HG03432 (cell line): ENCODE results near the gene KCNQ4.

ENCODE experiments used
- ATAC-seq: cut with Tn5 transposase; IDR thresholded peaks from one replicate; pipeline ENCODE4 v1.9.1; 2021; ENCODE audit warnings: mild to moderate bottlenecking, moderate library complexity; ENCODE audit not compliant: unreplicated experiment

The KCNQ4 gene

DNA sequence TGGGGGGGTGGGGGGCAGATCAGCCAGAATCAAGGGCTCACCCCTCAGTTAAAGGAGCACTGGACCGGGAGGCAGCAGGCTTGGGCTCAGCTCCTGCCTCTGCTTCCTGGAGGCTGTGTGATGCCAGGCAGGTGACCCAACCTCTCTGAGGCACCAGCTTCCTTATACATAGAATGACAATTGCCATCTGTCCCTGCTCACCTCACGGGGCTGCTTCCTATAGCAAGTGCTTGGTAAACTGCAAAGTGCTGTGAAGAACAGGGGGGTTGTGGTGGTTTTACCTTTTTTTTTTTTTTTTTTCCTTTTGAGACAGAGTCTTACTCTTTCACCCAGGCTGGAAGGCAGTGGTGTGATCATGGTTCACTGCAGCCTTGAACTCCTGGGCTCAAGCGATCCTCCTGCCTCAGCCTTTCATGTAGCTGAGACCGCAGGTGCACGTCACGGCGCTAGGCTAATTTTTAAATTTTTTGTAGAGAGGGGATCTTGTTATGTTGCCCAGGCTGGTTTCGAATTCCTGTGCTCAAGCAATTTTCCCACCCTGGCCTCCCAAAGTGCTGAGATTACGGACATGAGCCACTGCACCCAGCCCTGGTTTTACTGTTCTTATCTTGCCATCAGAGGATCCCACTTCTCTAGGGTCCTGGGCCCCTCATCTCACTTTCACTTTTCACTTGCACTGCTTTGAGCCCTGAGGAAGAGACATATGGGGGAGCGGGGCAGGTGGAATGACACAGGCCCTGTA, 11.6 kb downstream of the KCNQ4 start:
- ATAC-seq, result no peak

DNA sequence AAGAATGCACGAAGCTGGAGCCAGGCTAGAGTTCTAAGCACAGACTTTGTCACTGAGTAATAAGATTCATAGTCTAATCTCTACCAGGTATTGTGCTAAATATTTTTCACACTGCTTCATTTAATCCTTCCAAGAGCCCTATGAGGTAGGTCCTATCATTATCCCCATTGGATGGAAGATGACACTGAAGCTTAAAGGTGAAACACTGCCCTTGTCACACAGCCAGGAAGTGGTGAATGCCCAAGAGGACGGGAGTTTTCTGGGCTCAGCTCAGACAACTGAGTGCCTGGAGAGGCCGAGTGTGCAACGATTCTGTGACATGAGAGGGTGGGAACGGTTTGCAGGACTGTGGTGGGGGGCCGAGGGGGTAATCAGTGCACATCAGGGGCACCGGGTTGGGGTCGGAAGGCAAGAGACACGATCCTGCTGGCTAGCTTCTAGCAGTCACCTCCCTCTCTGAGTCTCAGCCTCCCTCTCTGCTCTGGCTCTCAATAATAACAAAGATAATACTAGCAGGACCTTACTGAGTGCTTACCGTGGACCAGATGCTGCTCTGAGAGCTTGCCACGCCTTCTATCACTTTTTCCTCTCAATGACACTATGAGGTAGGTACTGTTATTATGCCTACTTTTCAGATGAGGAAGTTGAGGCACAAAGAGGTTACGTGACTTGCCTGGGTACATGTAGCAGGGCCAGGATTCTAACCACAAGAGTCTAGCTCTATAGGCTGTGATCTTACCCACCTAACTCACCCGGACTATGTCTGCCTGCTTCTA, 12.4 kb downstream of the KCNQ4 start:
- peak; percentile 45 for ATAC-seq

DNA sequence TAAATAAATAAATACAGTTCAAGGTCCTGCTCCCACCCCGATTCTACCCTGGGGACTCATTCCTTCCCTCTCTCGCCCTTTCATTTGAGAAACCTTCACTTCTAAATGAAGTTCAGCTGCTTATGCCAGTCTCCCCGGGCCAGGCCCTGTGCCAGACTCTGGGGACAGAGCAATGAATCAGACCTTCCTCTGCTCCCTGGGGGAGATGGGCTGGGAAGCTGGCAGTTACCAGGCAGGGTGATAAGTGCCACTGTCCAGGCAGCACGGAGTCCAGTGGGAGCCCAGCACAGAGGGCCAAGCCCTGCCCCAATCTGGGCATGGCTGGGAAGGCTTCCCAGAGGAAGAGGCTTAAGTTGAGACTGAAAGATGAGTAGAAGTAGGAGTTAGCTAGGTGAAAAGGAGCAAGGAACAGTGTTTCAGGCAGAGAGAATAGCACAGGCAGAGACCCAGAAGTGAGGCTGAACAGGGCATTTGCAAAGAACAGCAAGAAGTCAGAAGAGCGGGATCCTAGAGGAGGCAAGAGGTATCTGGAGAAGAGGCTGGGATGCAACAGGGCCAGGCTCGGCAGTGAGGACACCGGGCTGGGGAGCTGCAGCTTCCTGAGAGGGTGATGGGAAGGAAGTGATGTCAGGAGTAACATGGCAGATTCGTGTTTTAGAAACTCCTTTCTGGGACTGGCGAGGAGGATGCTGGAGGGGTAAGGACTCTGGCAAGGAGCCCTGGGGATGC, 13.5 kb downstream of the KCNQ4 start:
- ATAC-seq, result no peak

DNA sequence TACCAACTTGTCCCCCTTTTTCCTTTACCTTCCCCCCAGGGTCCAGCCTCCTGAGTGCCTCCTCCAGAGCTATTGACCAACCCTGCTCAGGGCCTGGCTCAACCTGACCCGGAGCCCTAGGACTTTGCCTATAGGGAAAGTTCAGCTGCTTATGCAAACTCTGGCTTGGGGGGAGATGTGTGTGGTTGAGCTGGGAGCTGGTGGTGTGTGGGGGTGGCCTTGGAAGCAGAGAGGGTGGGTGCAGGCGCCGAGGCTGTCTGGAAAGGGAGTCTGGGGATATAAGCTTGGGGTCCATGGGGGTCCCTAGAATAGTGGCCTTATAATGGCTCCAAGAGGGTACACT, 14.1 kb downstream of the KCNQ4 start:
- no peak for ATAC-seq

DNA sequence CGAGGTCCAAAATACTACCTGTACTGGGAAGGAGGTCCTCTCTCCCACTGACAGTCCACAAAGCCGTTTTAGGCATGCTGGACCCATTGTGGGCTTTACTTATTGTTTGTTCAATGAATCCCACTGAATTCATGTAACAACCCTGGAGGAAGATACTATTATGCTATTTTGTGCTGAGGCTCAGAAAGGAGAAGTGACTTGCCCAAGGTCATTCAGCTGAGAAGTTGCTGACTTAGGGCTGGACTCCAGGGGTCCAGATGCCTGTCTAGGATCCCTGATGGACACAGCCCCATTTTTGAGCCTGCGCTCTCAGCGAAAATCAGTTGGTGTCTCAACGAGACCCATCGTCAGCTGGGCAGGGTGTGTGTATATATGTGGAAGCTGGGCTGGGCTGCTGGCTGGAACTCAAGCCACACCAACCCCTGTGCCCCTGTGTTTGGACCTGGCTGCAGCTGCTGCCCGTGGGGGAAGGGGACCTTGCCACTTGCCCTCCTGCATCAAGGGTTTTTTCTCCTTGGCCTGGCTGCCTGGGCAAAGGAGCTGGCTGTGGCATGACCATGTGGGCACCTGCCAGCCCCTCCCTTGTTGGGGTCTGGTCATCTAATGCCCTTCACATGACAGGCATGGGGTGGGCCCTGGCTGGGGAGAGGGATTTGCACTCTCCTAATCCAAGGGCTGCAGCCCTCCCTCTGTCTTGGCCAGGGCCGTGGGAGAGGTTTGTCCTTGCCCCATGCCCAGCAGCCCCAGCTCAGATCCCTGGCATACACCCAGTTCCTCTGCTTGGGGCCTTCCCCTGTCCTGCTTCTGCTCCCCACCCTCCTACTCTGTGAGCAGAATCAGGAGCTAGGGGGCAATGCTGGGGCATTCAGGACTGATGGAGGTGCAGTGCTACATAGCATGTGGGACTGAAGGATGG, 15.0 kb downstream of the KCNQ4 start:
- no peak for ATAC-seq

DNA sequence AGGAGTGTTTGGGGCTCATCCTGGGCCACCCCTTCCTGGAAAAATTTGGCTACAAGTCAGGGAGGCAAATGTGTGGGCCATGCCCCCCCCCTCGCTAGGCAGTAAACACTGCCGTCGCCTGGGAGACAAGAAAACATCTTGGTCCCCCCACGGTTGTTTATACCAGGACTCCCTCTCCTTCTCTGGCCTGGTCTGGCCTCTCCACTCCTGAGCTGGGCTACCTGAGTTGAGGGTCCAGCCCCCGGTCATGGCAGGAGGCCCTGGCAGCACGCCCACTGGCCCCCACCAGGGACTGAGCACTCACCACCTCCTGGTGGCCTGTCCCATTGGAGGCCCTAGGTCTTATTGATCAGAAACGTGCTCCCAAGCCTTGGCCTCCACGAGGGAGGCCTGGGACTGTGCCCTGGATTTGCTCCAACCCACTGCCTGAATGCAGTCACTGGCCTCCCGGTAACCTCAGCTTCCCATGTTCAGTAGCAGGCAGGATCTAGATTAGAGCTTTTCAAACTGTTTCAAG, 15.8 kb downstream of the KCNQ4 start:
- ATAC-seq, result no peak

DNA sequence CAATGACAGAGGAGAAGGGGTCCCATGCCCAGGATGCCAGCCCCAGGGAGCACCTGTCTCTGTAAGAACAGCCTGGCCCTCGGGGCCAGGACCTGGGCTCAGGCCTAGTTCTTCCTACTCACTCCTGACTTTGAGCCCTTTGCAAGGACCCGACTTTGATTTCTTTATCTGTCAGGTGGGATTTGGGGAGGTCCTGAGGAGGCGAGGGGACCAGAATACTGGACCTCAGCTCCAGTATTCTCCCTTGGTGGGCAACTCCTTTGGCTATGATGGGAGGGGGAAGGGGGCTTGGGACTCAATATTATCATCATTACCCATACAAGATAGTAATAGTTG, 18.1 kb downstream of the KCNQ4 start:
- ATAC-seq, result no peak

DNA sequence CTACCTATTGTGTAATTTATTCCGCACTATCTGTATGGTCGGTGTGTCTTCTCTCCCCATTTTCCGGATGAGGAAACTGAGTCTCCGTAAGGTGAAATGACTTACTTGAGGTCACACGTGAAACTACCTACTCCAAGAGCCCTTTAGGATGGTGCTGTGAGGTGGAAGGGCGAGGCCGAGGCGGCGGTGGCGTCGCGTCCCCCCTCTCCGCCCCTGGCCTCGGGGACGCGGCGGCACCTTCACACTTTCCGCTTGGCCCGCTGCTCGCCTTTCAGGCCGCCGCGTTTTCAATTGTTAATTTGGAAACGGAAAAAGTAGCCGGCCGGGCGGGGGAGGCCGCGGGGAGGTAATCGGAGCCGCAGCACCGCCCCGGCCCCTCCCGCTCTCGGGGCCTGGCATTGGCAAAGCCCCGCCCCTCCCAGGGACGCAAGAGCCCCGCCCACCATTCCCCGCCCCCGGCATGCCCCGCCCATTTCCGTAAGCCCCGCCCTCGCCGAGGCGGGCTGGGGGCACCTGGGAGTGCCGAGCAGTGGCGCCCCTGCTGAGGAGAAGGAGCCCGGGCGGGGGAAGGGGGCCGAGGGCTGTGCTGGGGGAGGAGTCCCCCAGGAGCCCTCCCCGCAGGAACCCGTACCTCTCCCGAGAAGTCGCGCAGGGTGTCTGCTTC, 18.6 kb downstream of the KCNQ4 start:
- ATAC-seq, result peak; percentile 76

DNA sequence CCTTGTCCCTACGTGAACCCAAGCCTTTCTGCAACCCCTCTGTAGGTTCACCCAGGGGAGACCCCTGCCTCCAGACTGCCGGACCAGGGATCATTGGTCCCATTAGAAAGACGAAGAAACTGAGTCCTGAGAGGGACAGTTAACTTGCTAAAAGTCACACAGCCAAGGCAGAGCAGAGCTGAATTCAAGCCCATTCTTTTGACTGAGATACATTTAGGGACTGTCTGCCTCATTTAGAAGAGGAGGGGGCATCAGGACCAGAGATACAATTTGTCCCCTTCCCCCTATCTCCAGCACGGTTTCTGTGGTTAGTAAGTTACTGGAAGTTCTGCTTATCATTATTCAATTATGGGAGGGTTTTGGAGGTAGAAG, 19.1 kb downstream of the KCNQ4 start:
- ATAC-seq, result no peak

DNA sequence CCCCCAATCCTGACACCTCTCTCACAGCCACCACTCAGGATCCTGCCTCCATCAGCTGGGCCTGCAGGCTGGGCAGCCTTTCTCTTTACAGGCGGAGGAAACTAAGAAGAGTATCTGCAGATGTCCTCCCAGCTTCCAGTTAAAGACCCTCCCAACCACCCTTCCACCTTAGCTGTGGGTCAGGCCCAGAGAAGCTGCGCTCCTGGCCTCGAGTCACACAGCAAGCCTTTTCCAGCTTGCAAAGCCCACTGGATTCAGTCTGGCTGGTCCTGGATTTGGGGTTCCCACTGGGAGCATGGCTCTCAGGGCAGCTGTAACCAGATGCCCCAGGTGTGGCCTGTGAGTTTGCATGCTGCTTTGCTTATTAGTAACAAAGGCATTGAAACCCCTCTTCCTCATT, 19.9 kb downstream of the KCNQ4 start:
- ATAC-seq, result no peak

DNA sequence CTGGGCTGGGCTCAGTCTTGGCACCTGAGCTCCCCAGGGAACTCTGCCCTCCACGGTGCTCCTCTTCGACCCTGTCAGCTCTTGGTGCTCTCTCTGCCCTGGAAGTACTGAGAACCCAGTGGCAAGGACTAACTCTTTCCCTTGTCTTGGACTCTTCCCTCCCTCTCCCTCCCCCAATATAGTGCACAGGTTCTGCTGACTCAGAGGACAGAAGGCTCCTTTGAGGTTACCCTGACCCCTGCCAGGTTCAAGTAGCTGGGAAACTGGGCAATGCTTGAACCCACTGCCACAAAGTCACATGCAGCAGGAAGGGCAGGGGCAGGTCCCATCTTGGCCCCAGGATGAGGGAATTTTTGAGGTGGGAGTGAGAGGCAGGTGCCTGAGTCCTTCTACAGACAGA, 20.3 kb downstream of the KCNQ4 start:
- no peak for ATAC-seq

DNA sequence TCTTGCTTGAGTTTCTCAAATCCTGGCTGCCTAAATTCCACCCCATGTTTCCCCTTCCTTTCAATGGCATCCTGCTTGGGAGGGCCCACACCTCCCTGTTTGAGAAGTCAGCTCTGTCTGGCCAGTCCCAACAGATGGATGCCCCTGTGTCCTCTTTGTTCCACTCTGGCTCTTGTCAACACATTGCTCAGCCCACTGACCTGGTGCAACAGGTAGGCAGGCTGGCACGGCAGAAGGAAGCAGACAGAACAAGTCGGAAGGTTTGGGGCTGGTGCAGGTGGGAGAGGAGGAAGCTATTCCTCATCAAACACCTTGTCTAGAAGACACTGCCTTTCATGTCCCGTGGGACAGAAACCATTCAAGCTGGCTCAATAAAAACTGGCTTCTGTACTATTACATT, 22.7 kb downstream of the KCNQ4 start:
- ATAC-seq, result no peak

DNA sequence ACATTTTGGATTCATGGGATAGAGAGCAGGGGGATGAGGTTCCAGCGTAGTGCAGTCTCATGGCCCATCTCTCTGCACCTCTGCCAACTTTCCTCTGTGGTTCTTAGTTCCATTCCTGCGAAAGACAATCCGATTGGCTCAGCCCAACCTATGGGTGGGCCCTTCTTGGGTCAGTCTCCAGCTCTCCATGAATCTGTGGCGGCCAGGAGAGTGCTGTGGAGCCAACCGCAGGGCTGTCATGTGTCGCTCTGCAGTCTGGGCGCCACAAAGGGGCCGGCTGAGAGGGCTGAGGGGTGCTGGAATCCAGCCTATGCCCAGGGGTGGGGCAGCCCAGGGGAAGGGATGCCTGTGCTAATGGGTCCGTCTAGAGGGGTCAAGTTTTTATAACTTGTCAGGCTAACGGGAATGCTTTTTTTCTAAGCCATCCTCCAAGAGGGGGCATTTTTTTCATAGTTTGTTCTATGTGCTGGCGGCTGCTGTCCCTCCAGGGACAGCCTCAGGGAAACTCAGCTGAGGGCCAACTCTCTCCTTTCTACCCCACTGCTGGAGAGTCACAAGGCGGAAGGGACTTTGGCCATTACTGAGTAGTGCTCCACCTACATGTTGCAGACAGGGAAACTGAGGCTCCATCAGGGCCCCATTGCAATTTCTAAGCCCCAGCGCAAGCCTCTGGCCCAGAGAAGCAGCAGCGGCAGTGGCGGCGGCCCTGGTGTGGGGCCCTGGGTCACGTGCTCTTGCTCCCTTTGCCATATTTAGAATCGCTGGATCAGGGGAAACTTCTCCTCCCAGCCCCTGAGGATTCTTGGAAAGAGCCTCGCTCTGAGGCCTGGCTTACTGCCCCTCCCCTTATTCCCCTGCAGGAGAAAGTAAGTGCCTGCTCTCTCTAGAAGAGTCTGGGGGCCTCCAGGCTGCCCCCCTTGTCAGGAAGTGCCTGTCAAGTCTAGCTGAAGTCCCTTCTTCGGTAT, 23.4 kb downstream of the KCNQ4 start:
- no peak for ATAC-seq

DNA sequence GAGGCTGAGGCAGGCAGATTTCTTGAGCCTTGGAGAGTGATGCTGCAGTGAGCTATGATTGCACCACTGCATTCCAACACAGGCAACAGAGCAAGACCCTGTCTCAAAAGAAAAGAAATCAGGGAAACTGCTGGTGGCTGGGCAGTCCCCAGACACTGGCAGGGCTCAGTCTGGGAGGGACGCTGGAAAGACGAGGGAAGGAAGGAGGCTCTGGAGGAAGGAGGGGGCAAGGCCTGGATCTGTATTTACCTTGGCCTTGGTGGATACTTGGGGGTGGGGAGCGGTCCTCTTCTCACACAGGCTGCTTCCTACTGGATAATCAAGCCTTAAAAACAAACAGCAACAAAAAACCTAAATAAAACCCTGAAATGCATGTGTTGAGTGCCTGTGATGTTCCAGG, 24.4 kb downstream of the KCNQ4 start:
- no peak for ATAC-seq

DNA sequence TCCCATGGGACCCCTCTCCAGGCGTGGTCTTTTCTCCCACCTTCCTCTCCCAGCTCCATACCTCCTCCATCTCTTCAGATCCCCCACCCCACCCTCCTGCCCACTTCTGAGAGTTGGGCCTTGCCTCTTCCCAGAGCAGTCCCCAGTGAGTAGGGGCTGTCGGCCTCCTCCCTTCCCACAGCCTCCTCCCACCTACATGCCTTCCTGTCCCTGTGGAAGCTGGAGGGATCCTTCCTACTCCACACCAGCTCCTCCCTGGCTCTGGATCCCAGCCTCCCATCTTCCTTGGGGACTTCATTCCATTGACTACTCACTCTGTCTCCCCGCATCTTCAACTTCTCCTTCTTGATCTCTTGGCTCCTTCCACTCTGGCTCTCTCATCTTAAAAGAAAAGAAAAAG, 24.9 kb downstream of the KCNQ4 start:
- no peak for ATAC-seq

DNA sequence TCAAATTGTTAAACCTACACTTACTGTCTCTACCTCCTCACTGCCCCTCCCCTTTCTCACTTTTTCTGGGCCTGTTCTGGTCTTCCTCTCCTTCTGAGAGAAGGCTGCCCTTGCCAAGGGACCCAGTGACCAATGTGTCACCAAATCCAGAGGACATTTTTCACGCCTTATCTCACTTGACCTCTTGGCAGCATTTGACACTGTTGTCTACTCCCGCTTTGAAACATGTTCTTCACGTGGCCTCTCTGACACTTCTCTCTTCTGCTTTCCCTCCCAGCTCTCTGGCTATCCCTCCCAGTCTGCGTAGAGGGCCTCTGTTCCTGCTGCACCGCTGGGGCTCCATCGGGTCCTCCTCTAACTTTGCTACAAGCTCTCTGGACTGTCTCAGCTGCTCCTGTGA, 25.3 kb downstream of the KCNQ4 start:
- no peak for ATAC-seq

DNA sequence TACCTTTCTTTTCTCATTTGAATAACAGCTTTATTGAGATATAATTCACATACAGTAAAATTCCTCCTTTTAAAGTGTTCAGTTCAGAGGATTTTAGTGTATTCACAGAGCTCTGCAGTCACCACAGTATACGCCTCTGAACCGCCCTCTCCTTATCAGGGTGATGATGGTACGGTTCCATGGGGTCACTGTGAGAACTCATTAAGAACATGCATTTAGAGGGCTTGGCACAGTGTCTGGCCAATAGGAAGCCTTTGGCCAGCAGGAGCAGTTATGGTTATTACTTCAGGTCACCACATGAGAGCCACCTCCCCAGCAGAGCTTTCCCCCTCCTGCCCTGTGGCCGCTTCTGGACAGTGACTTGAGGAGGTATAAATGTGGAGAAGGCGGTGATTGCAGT, 27.3 kb downstream of the KCNQ4 start:
- no peak for ATAC-seq

DNA sequence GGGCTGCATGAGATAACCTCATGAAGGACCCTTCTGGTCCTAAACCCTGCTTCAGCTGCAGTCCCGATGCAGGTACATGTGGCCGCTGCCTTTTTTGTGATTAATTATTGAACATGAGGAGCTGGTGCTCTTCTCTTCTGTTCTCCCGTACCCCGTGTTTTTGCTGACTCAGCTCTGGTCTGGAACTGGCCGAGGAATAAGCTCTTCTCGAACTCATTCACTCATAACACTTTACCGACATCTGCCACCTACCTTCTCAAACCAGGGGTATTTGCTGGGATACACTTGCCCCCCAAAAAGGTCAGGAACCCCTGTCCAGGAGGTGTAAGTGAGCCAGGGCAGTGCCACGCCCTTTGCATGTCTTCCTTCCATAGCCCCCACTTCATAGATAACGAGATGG, 31.8 kb downstream of the KCNQ4 start:
- ATAC-seq, result no peak

DNA sequence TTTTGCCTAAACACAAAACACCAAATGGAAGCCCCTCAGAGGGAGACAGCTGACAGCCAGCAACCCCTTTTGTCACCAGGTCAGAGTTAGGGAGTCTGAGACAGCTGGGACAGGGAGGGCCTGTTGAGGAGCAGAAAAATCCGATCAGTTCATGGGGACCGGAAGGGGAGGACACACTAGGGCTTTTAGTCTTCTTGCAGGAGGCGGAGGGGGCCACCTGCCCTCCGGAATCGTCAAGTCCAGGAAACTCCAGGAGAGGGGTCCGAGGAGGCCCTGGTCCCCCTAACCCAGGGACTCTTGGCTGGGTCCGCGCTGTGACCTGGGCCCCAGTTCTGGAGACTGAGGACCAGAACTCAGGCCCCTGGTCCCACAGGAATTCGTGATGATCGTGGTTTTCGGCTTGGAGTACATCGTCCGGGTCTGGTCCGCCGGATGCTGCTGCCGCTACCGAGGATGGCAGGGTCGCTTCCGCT, 34.2 kb downstream of the KCNQ4 start:
- peak; percentile 31 for ATAC-seq
